Caco-2 (cell line): ENCODE data around the gene GALNTL6. TPM values are rescaled to one million over a fixed set of nuclear protein-coding genes. Genes with fewer than 3 reads are reported as not detected.

Experiments used
- BruUV-seq: library from RNA; stranded (reverse); fragments of 400-500 nt; replicated peaks from 2 replicates; lab custom pipeline; 2021; lab: Mats Ljungman, UMichigan
- CTCF ChIA-PET: fragments of 300-600 bp; sonication (Branson Sonifier 250); formaldehyde crosslinking; loops from one replicate; lab custom pipeline; 2022; ENCODE audit warnings: antibody characterized with exemption; lab: Charles Lee
- POLR2A ChIA-PET: fragments of 300-600 bp; sonication (Branson Sonifier 250); formaldehyde crosslinking; loops from one replicate; lab custom pipeline; 2022; ENCODE audit warnings: antibody characterized with exemption; lab: Charles Lee
- DNase-seq, 2 experiments: peaks; one replicate each; pipeline versions ENCODE4 v3.0.0 to v3.0.0-alpha.2; 2020 to 2022
- H3K27me3 ChIP-seq: replicated peaks from 2 replicates; pipeline ENCODE4 v1.6.0; 2011; ENCODE audit warnings: low read length; ENCODE audit not compliant: control insufficient read depth, insufficient read depth
- H3K36me3 ChIP-seq: 2 replicates; pipeline ENCODE4 v1.5.1; 2011; ENCODE audit warnings: low read length; ENCODE audit not compliant: control insufficient read depth, insufficient read depth
- H3K4me1 ChIP-seq: fragments of 250-450 bp; sonication (Bioruptor Pico); 2 replicates; pipeline ENCODE4 v1.5.1; 2020; ENCODE audit warnings: mild to moderate bottlenecking
- H3K4me3 ChIP-seq: 2 replicates; pipeline ENCODE4 v1.5.1; 2011; ENCODE audit warnings: low read depth, mild to moderate bottlenecking, control low read depth, low read length
- H3K9me3 ChIP-seq: fragments of 250-450 bp; sonication (Bioruptor Pico); 2 replicates; pipeline ENCODE4 v1.5.1; 2020; ENCODE audit warnings: mild to moderate bottlenecking, moderate library complexity
- H3K27ac Mint-ChIP-seq: one replicate; pipeline ENCODE4 v1.8.0; 2022; ENCODE audit warnings: mixed read lengths; ENCODE audit not compliant: unreplicated experiment
- H3K27me3 Mint-ChIP-seq: one replicate; pipeline ENCODE4 v1.8.0; 2022; ENCODE audit warnings: mixed read lengths; ENCODE audit not compliant: insufficient read depth, unreplicated experiment
- H3K36me3 Mint-ChIP-seq: one replicate; pipeline ENCODE4 v1.8.0; 2022; ENCODE audit warnings: mild to moderate bottlenecking, mixed read lengths; ENCODE audit not compliant: insufficient read depth, unreplicated experiment
- H3K4me1 Mint-ChIP-seq: one replicate; pipeline ENCODE4 v1.8.0; 2022; ENCODE audit warnings: low read depth, mixed read lengths; ENCODE audit not compliant: unreplicated experiment
- H3K4me3 Mint-ChIP-seq: one replicate; pipeline ENCODE4 v1.8.0; 2022; ENCODE audit warnings: mild to moderate bottlenecking, moderate library complexity, mixed read lengths; ENCODE audit not compliant: unreplicated experiment
- H3K9me3 Mint-ChIP-seq: one replicate; pipeline ENCODE4 v1.8.0; 2022; ENCODE audit warnings: mixed read lengths; ENCODE audit not compliant: unreplicated experiment
- intact Hi-C: fragments of 100-400 bp; cut with micrococcal nuclease; formaldehyde crosslinking; loops from one replicate; pipeline ENCODE4 v1.10.0; 2022; ENCODE audit not compliant: unreplicated experiment
- total RNA-seq: library from RNA; stranded (reverse); gene quantifications from 2 replicates; pipeline ENCODE4 v1.2.3, GENCODE V29; 2022
- TF ChIP-seq, protein P1 (sequence below), 2 experiments: fragments of 200-600 bp in 1 of 2; IDR thresholded peaks; 1 replicate in 1 of 2; 2 replicates in 1 of 2; pipeline versions ENCODE4 v1.5.1 to v1.8.0; 2011 to 2022; ENCODE audit warnings: antibody characterized with exemption in 1 of 2, control low read depth in 1 of 2, inconsistent platforms in 1 of 2, low read depth in 1 of 2, low read length in 1 of 2, mild to moderate bottlenecking in 1 of 2, moderate library complexity in 1 of 2; ENCODE audit not compliant: insufficient read depth in 1 of 2, severe bottlenecking in 1 of 2, unreplicated experiment in 1 of 2

The GALNTL6 gene
- total RNA-seq, 1 experiment from 2014 or later = not detected

GRCh38 chr4:172352356-172352755, 539.2 kb downstream of the GALNTL6 start:
- ChIA-PET POLR2A (no interaction called here), CTCF (no interaction called here)
- DNase-seq = no peak
- Histone ChIP-seq H3K27me3 (no peaks in the 10 kb centered on the region), H3K4me3 (no peak overlapping the region), H3K9me3 (no peaks in the 10 kb centered on the region), H3K4me1 (no peaks in the 10 kb centered on the region), H3K36me3 (no peaks in the 10 kb centered on the region)
- intact Hi-C loops = no loop called here
- H3K4me1 Mint-ChIP-seq = no peaks in the 10 kb centered on the region
- no TSS peak for BruUV-seq
- H3K36me3 Mint-ChIP-seq = no peaks in the 10 kb centered on the region
- no peak overlapping the region for H3K27ac Mint-ChIP-seq
- no peaks in the 10 kb centered on the region for H3K27me3 Mint-ChIP-seq
- no peak overlapping the region for H3K4me3 Mint-ChIP-seq
- no peaks in the 10 kb centered on the region for H3K9me3 Mint-ChIP-seq
- TF ChIP-seq, protein P1, sequence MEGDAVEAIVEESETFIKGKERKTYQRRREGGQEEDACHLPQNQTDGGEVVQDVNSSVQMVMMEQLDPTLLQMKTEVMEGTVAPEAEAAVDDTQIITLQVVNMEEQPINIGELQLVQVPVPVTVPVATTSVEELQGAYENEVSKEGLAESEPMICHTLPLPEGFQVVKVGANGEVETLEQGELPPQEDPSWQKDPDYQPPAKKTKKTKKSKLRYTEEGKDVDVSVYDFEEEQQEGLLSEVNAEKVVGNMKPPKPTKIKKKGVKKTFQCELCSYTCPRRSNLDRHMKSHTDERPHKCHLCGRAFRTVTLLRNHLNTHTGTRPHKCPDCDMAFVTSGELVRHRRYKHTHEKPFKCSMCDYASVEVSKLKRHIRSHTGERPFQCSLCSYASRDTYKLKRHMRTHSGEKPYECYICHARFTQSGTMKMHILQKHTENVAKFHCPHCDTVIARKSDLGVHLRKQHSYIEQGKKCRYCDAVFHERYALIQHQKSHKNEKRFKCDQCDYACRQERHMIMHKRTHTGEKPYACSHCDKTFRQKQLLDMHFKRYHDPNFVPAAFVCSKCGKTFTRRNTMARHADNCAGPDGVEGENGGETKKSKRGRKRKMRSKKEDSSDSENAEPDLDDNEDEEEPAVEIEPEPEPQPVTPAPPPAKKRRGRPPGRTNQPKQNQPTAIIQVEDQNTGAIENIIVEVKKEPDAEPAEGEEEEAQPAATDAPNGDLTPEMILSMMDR (IDR thresholded peaks at IDR 0.05; ENCODE audit: insufficient read depth in 1 of 2, low read depth in 1 of 2, low read length in 1 of 2, severe bottlenecking in 1 of 2, unreplicated experiment in 1 of 2) = no peak

DNA sequence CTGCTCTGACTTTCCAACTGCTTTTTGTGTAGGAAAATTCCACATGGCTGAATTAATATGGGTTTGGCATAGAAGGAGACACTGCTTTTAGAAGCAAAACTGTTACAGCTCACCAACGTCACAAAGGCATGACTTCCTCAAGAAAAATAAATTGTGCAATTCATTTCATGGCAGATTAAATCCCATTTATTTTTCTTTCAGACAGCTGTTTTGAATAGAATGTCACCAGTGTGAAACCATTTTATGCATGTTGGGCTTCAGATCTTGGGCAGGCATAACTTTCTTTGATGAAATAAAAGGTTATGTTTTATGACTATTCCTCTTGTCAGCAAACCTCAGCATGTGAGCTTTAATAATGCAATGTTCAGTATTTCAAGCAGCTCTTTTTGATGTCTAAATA, 542.8 kb downstream of the GALNTL6 start:
- H3K4me3 ChIP-seq = no peak overlapping the region
- H3K4me1 ChIP-seq = no peaks in the 10 kb centered on the region
- no peaks in the 10 kb centered on the region for H3K9me3 ChIP-seq
- intact Hi-C loops = no loop called here
- Mint-ChIP-seq H3K4me3 (no peak overlapping the region), H3K27ac (no peak overlapping the region), H3K9me3 (no peaks in the 10 kb centered on the region), H3K36me3 (no peaks in the 10 kb centered on the region), H3K27me3 (no peaks in the 10 kb centered on the region), H3K4me1 (no peaks in the 10 kb centered on the region)
- H3K36me3 ChIP-seq = no peaks in the 10 kb centered on the region
- DNase-seq = no peak
- BruUV-seq = no TSS peak
- TF ChIP-seq, protein P1 (IDR thresholded peaks at IDR 0.05; ENCODE audit: insufficient read depth in 1 of 2, low read depth in 1 of 2, low read length in 1 of 2, severe bottlenecking in 1 of 2, unreplicated experiment in 1 of 2) = no peak
- no peaks in the 10 kb centered on the region for H3K27me3 ChIP-seq
- ChIA-PET POLR2A (no interaction called here), CTCF (no interaction called here)

GRCh38 chr4:172357006-172357540, 543.9 kb downstream of the GALNTL6 start:
- Mint-ChIP-seq H3K9me3 (no peaks in the 10 kb centered on the region), H3K36me3 (no peaks in the 10 kb centered on the region), H3K4me1 (no peaks in the 10 kb centered on the region), H3K27ac (no peak overlapping the region), H3K27me3 (no peaks in the 10 kb centered on the region), H3K4me3 (no peak overlapping the region)
- Histone ChIP-seq H3K36me3 (no peaks in the 10 kb centered on the region), H3K4me3 (no peak overlapping the region), H3K9me3 (no peaks in the 10 kb centered on the region), H3K4me1 (no peaks in the 10 kb centered on the region), H3K27me3 (no peaks in the 10 kb centered on the region)
- BruUV-seq = no TSS peak
- DNase-seq = no peak
- POLR2A ChIA-PET = no interaction called here
- TF ChIP-seq, protein P1 (IDR thresholded peaks at IDR 0.05; ENCODE audit: insufficient read depth in 1 of 2, low read depth in 1 of 2, low read length in 1 of 2, severe bottlenecking in 1 of 2, unreplicated experiment in 1 of 2) = no peak
- CTCF ChIA-PET = no interaction called here
- intact Hi-C loops = no loop called here
